Aorta (tissue), 5 donors: ENCODE data around the gene DNAI1. TPM values are rescaled to one million over a fixed set of nuclear protein-coding genes. Genes with fewer than 3 reads are reported as not detected.

Experiments used
- ATAC-seq: fragments of 200-7000 bp; cut with Tn5 transposase; one replicate; pipeline ENCODE4 v1.9.1; 2022; ENCODE audit warnings: moderate library complexity; ENCODE audit not compliant: low FRiP score
- DNase-seq, 2 donors: peaks; one replicate each; pipeline ENCODE4 v3.0.0-alpha.2; 2020
- H3K27ac ChIP-seq, 2 donors: one replicate each; pipeline ENCODE4 v1.5.1; 2013; ENCODE audit warnings: low read length in 2 of 2, mild to moderate bottlenecking in 2 of 2, moderate library complexity in 2 of 2, control low read depth in 1 of 2, inconsistent platforms in 1 of 2, low read depth in 1 of 2
- H3K27me3 ChIP-seq, 2 donors: one replicate each; pipeline ENCODE4 v1.6.1; 2013; ENCODE audit warnings: control low read depth in 1 of 2, low read length in 1 of 2, mild to moderate bottlenecking in 1 of 2, moderate library complexity in 1 of 2; ENCODE audit not compliant: insufficient read depth in 2 of 2, control insufficient read depth in 1 of 2
- H3K36me3 ChIP-seq, 2 donors: one replicate each; pipeline ENCODE4 v1.6.1; 2013; ENCODE audit warnings: control low read depth in 1 of 2, low read length in 1 of 2, mild to moderate bottlenecking in 1 of 2; ENCODE audit not compliant: insufficient read depth in 2 of 2, control insufficient read depth in 1 of 2
- H3K4me1 ChIP-seq, 2 donors: one replicate each; pipeline ENCODE4 v1.6.1; 2013; ENCODE audit warnings: low read length in 2 of 2, control low read depth in 1 of 2, mild to moderate bottlenecking in 1 of 2, moderate library complexity in 1 of 2; ENCODE audit not compliant: insufficient read depth in 2 of 2, control insufficient read depth in 1 of 2
- H3K4me3 ChIP-seq, 2 donors: one replicate each; pipeline ENCODE4 v1.5.1; 2013; ENCODE audit warnings: low read length in 2 of 2, control low read depth in 1 of 2, mild to moderate bottlenecking in 1 of 2
- H3K9me3 ChIP-seq: one replicate; pipeline ENCODE4 v1.6.1; 2013; ENCODE audit warnings: mild to moderate bottlenecking, low read length; ENCODE audit not compliant: control insufficient read depth
- WGBS, 2 donors: extraction: QIAGEN DNeasy Blood & Tissue Kit; methylation state at CpG; one replicate each; pipeline ENCODE4 v1.1.7; 2013; 5-methylcytosine and 5-hydroxymethylcytosine counted together
- intact Hi-C, 2 donors: fragments of 100-400 bp; cut with DNase I; formaldehyde crosslinking; loops; one replicate each; pipeline versions ENCODE4 v1.14.2 to v1.15.0; 2022
- polyA plus RNA-seq, 2 donors: library from polyadenylated mRNA; stranded (reverse); fragments of 200-250 nt; gene quantifications; one replicate each; pipeline ENCODE4 v1.2.3, GENCODE V29; 2013
- total RNA-seq, 2 donors: library from RNA; stranded (reverse); fragmentation: NEBNext Ultra II Directional; extraction: Animal tissue kit (Norgen Biotek cat#: 25700); gene quantifications; one replicate each; pipeline ENCODE4 v1.2.1, GENCODE V29; 2021
- donor health status: healthy with polysubstance abuse.
- donor health status: Bipolar disorder and iron deficiency.
- donor health status: DM: no; HTN: no; CAD: no.
- donor health status: DM: no; HTN: no; CAD: no.
- donor health status: DM: yes; HTN: yes; CAD: no.

Gene DNAI1
- total and polyA plus RNA-seq, 4 donors, result not detected

DNA sequence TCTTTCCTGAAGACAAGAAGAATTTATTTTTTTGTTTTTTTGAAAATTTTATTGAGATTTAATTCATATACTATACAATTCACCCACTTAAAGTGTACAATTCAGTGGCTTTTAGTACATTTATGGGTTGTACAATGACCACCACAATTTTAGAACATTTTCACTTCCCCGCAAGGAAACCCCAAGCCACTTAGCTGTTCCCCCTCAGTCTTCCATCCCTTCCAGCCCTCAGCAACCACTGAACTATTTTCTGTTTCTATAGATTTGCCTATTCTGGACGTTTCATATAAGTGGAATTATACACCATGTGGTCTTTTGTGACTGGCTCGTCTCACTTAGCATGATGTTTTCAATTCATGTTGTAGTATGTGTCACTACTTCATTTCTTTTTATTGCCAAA is 28.0 kb downstream of the DNAI1 start:
- Histone ChIP-seq H3K27me3 (no peaks in the 10 kb centered on the region), H3K36me3 (no peaks in the 10 kb centered on the region), H3K4me1 (no peaks in the 10 kb centered on the region), H3K4me3 (no peak overlapping the region), H3K27ac (no peak overlapping the region), H3K9me3 (no peaks in the 10 kb centered on the region)
- DNase-seq (no peak), ATAC-seq (no peak)
- intact Hi-C loops, result no loop called here
- 54 to 62% methylated on average over 3 of the region's 3 CpGs for WGBS, 2 donors

DNA sequence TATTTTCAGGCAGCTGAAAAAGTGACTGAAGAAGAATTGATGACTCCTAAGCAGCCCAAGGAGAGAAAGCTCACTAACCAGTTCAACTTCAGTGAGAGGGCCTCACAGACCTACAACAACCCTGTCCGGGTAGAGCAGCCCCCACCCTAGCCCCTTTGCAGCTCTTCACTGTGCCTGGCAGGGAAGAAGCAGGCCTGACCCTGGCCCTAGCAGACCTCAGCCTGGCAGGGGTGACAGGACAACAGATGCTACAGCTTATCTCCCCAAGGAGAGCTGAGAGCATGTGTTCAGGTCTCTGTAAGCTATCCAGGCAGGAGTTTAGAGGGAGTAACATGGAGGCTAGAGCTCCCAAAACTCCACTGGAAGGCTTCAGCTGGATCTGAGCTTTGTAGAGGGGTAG is 31.8 kb downstream of the DNAI1 start:
- H3K9me3 ChIP-seq, result no peaks in the 10 kb centered on the region
- H3K4me1 ChIP-seq, result no peaks in the 10 kb centered on the region
- H3K36me3 ChIP-seq, result no peaks in the 10 kb centered on the region
- no peak for DNase-seq
- H3K4me3 ChIP-seq, result no peak overlapping the region
- intact Hi-C loops, result no loop called here
- no peak overlapping the region for H3K27ac ChIP-seq
- no peak for ATAC-seq
- H3K27me3 ChIP-seq, result no peaks in the 10 kb centered on the region
- WGBS, 2 donors, result 69 to 75% methylated on average over 1 of the region's 1 CpG

DNA sequence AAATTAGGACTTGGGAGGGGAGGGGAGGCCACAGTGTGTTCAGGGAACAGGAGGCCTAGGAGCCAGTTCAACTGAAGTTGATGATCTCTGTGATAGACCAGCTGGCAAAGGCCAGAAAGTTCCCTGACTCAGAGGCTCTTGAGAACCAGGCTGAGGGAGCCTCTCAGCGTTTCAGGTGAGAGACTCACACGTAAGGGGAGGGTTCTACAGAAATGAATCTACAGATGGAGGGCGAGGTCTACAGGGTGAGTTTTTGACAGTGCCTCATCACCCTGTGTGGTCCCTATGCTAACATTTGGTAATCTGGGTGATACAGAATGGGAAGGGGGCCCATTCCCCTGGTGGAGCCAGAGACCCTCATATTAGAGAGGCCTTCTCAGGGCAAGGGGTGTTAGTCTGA is 32.2 kb downstream of the DNAI1 start:
- intact Hi-C loops, result no loop called here
- ATAC-seq (no peak), DNase-seq (no peak)
- no peaks in the 10 kb centered on the region for H3K27me3 ChIP-seq
- WGBS, 2 donors, result 58 to 75% methylated on average over 3 of the region's 3 CpGs
- H3K4me3 ChIP-seq, result no peak overlapping the region
- no peak overlapping the region for H3K27ac ChIP-seq
- H3K4me1 ChIP-seq, result no peaks in the 10 kb centered on the region
- no peaks in the 10 kb centered on the region for H3K9me3 ChIP-seq
- H3K36me3 ChIP-seq, result no peaks in the 10 kb centered on the region

DNA sequence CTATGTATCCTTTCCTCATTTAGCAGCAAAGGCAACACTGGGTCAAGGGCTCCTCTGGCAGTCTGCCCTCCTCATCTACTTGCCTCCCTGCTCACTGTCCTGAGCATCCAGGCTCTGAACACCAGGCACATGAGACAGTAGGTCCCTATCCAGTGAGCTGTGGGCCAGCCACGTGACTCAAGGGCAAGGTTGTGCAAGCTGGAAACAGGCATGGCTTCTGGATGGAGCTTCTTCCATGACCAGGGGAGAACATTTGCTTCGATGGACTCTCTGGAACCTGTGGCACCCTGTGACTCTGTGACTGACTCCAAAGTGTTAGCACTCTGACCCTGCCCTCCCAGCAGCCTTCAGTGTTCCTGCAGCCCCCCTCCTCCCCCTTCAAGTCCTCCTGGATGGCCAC is 33.0 kb downstream of the DNAI1 start:
- 55 to 63% methylated on average over 2 of the region's 2 CpGs for WGBS, 2 donors
- Histone ChIP-seq H3K4me1 (no peaks in the 10 kb centered on the region), H3K4me3 (no peak overlapping the region), H3K27ac (no peak overlapping the region), H3K9me3 (no peaks in the 10 kb centered on the region), H3K36me3 (no peaks in the 10 kb centered on the region), H3K27me3 (no peaks in the 10 kb centered on the region)
- intact Hi-C loops, result no loop called here
- DNase-seq, result no peak
- ATAC-seq, result no peak

DNA sequence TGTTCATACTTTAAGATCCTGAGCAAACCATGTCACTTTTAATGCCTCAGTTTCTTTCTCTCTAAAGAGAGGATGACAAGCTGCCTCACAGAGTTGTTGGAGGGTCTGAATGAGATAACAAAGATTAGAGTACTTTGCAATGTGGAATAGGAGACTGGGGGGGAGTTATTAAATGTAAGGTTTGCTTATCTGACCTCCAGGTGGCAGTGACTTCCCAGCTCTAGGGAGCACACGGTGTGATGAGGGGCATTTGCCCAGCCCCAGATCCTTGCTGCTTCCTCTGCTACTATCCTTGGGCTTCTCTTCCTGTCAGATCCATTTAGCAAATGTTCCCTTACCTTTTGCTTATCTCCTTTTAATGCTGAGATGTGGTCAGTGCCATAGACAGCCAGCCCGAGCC is 33.4 kb downstream of the DNAI1 start:
- Histone ChIP-seq H3K9me3 (no peaks in the 10 kb centered on the region), H3K27ac (no peak overlapping the region), H3K36me3 (no peaks in the 10 kb centered on the region), H3K27me3 (no peaks in the 10 kb centered on the region), H3K4me1 (no peaks in the 10 kb centered on the region), H3K4me3 (no peak overlapping the region)
- ATAC-seq, result no peak
- no peak for DNase-seq
- 21 to 34% methylated on average over 2 of the region's 2 CpGs for WGBS, 2 donors
- intact Hi-C loops, result no loop called here

DNA sequence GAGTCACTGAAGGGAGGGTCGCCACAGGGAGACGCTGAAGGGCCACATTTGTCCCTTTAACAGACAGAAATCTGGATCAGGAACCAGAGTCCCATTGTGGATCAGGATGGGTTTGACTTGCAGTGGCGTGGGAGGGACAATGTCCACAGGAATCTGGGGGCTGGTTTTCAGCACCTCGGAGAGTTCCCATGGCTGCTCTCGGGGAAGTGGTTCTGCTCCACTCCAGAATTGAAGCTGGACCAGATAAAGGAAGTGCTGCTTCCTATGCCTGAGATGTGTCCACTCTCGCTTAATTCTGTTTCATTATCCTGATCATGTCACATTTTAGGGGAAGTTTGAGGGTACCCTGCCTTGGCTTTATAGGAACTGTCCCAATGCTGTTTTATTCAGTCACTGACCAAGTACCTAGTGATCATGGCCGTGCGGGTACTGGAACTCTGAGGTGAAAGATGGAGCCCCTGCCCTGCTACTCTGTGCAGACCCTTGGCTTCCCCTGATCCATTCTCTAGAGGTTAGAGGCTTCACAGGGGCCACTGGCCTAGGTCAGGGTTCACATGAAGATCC is 35.4 kb downstream of the DNAI1 start:
- no peak for ATAC-seq
- intact Hi-C loops, result no loop called here
- 32 to 35% methylated on average over 8 of the region's 8 CpGs for WGBS, 2 donors
- Histone ChIP-seq H3K27me3 (no peaks in the 10 kb centered on the region), H3K36me3 (no peaks in the 10 kb centered on the region), H3K4me3 (no peak overlapping the region), H3K4me1 (no peaks in the 10 kb centered on the region), H3K9me3 (no peaks in the 10 kb centered on the region), H3K27ac (no peak overlapping the region)
- DNase-seq, result peak in 1 of 2 donors; percentile 68

DNA sequence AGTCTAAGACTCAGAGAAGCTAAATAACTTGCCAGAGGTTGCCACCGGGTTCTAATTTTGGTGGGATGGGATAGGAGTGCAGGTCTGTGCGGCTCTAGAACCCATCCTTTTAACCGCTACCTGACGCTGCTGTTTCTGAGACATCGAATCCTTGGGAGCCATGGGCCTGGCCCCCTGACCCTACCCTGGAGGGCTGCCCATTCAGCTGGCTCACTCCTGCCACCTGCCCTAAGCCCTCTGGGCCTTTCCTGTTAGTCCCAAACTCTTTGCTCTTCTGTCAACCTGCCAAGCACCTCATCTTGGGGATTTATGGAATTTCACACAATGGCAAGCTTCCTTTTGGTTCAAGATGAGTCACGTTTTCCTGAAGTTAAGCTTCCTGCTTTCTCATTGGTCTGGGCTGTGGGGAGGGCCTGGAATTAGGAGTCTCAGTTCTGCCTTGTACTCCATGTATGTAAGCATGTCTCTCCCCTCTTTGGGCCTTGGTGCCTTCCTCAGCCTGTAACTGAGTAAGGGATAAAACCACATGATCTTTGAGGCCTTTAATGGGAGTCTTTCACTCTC is 37.6 kb downstream of the DNAI1 start:
- Histone ChIP-seq H3K27me3 (no peaks in the 10 kb centered on the region), H3K27ac (no peak overlapping the region), H3K9me3 (no peaks in the 10 kb centered on the region), H3K4me3 (no peak overlapping the region), H3K4me1 (no peaks in the 10 kb centered on the region), H3K36me3 (no peaks in the 10 kb centered on the region)
- no peak for DNase-seq
- intact Hi-C loops, result loop anchor here in 1 of 2 donors (5.0 kb wide), 1 partner anchor 94 kb away; no protein-coding TSS in a partner anchor
- ATAC-seq, result no peak
- 84 to 88% methylated on average over 6 of the region's 6 CpGs for WGBS, 2 donors

DNA sequence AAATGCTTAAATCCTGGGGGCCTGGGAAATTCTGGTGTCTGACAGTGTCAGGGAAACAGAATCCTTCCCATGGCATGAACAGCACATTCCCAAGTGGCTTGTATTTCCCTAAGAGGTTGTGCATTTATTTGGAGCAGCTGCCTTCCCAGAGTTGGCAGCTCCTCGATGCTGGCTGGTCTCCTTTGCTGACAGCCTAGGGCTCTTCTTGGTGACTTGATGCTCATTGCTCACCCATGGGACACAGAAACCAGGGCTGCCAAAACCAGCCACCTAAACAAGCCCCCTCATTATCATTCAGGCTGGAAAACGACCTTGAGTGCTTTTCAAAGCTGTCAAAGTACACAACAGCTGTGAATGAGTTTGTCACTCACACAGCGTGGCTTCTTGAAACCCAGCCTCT is 39.9 kb downstream of the DNAI1 start:
- Histone ChIP-seq H3K27me3 (no peaks in the 10 kb centered on the region), H3K36me3 (no peaks in the 10 kb centered on the region), H3K4me1 (no peaks in the 10 kb centered on the region), H3K9me3 (no peaks in the 10 kb centered on the region), H3K27ac (no peak overlapping the region), H3K4me3 (no peak overlapping the region)
- DNase-seq (no peak), ATAC-seq (no peak)
- 32% methylated on average over 3 of the region's 3 CpGs for WGBS, 2 donors
- intact Hi-C loops, result loop anchor here in 1 of 2 donors (5.0 kb wide), 1 partner anchor 96 kb away; no protein-coding TSS in a partner anchor

DNA sequence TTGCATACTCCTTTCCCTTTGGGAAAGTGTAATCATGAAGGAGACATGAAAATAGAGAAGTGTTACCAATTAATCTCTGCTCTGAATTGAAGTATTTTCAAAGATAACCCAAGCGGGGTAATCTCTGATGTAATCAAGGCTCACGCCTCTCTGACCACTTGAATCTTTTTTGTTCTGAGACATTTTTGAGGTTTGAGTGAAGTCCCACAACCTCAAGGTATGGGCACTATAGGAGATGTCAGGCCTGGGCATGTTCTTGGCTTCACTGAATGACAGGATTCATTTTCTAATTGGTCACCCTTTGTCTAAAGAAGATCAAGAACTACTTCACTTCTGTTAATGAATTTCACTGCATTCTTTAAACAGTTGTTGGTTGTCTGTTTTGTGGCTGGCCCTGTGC is 40.5 kb downstream of the DNAI1 start:
- no peak for ATAC-seq
- WGBS, 2 donors, result 86 to 87% methylated on average over 2 of the region's 2 CpGs
- no peaks in the 10 kb centered on the region for H3K27me3 ChIP-seq
- no peaks in the 10 kb centered on the region for H3K4me1 ChIP-seq
- no peaks in the 10 kb centered on the region for H3K9me3 ChIP-seq
- H3K27ac ChIP-seq, result no peak overlapping the region
- no peak overlapping the region for H3K4me3 ChIP-seq
- intact Hi-C loops, result loop anchor here in 1 of 2 donors (5.0 kb wide), 1 partner anchor 97 kb away; no protein-coding TSS in a partner anchor
- no peak for DNase-seq
- no peaks in the 10 kb centered on the region for H3K36me3 ChIP-seq
